Endodermal cell (in vitro differentiated cells): ENCODE data around the gene LHX3. TPM values are rescaled to one million over a fixed set of nuclear protein-coding genes. Genes with fewer than 3 reads are reported as not detected.

Experiments
- DNase-seq: peaks from one replicate; pipeline ENCODE4 v3.0.0-alpha.2; 2017
- H3K27ac ChIP-seq: 2 replicates; pipeline ENCODE4 v1.5.1; 2013; ENCODE audit warnings: mild to moderate bottlenecking, low read depth, low read length, moderate library complexity
- H3K27me3 ChIP-seq: 2 replicates; pipeline ENCODE4 v1.6.1; 2013; ENCODE audit warnings: mild to moderate bottlenecking, low read length, moderate library complexity; ENCODE audit not compliant: insufficient read depth, control insufficient read depth, poor library complexity, severe bottlenecking
- H3K36me3 ChIP-seq: 2 replicates; pipeline ENCODE4 v1.7.0; 2013; ENCODE audit warnings: mild to moderate bottlenecking, low read length, moderate library complexity; ENCODE audit not compliant: control insufficient read depth, insufficient read depth
- H3K4me1 ChIP-seq: one replicate; pipeline ENCODE4 v1.7.0; 2013; ENCODE audit warnings: low read length; ENCODE audit not compliant: control insufficient read depth, insufficient read depth
- H3K4me3 ChIP-seq: 2 replicates; pipeline ENCODE4 v1.5.1; 2013; ENCODE audit warnings: mild to moderate bottlenecking, low read length, moderate library complexity
- H3K9ac ChIP-seq: 2 replicates; pipeline ENCODE4 v1.6.1; 2013; ENCODE audit warnings: mild to moderate bottlenecking, low read length, moderate library complexity; ENCODE audit not compliant: poor library complexity, severe bottlenecking; ENCODE audit errors: extremely low read depth
- H3K9me3 ChIP-seq: 2 replicates; pipeline ENCODE4 v1.6.1; 2013; ENCODE audit warnings: mild to moderate bottlenecking, low read length, moderate library complexity; ENCODE audit not compliant: control insufficient read depth
- H3K27ac Mint-ChIP-seq: 2 replicates; pipeline ENCODE4 v1.8.0; 2020; ENCODE audit warnings: mixed read lengths
- H3K27me3 Mint-ChIP-seq: 2 replicates; pipeline ENCODE4 v1.8.0; 2021; ENCODE audit warnings: mild to moderate bottlenecking, mixed read lengths; ENCODE audit not compliant: insufficient read depth
- H3K36me3 Mint-ChIP-seq: 2 replicates; pipeline ENCODE4 v1.8.0; 2020; ENCODE audit warnings: low read depth, mixed read lengths
- H3K4me1 Mint-ChIP-seq: 2 replicates; pipeline ENCODE4 v1.8.0; 2020; ENCODE audit warnings: mixed read lengths
- H3K4me3 Mint-ChIP-seq: 2 replicates; pipeline ENCODE4 v1.8.0; 2020; ENCODE audit warnings: mild to moderate bottlenecking, moderate library complexity, mixed read lengths
- H3K9me3 Mint-ChIP-seq: 2 replicates; pipeline ENCODE4 v1.8.0; 2020; ENCODE audit warnings: mild to moderate bottlenecking, mixed read lengths
- CTCF ChIP-seq: fragments of 200-600 bp; sonication (generic); conservative IDR thresholded peaks from 2 replicates; pipeline ENCODE4 v1.5.0; 2021; ENCODE audit warnings: antibody characterized with exemption, mild to moderate bottlenecking
- WGBS, 2 experiments: methylation state at CpG; one replicate each; pipeline versions ENCODE4 v1.1.5 to v1.1.7; 2013; ENCODE audit warnings: missing lambda C conversion rate in 2 of 2, mixed read lengths in 1 of 2; ENCODE audit not compliant: insufficient coverage in 1 of 2, insufficient read length in 1 of 2; 5-methylcytosine and 5-hydroxymethylcytosine counted together
- total RNA-seq, 2 donors: library from RNA; stranded (reverse); fragmentation: NEBNext Ultra II Directional in 1 of 2; extraction: Animal tissue kit (Norgen Biotek cat#: 25700) in 1 of 2; gene quantifications; 2 replicates in 1 of 2; 3 replicates in 1 of 2; pipeline ENCODE4 v1.2.1, GENCODE V29; 2021

LHX3 gene
- total RNA-seq, 2 donors from 2014 or later: not detected

- H3K9me3 ChIP-seq: no peaks in the 10 kb centered on the region
- DNase-seq: no peak
- H3K27me3 Mint-ChIP-seq: peaks cover 63% of the 10 kb centered on the region
- no peak for TF ChIP-seq CTCF
- H3K9ac ChIP-seq: no peak overlapping the region
- H3K27me3 ChIP-seq: peaks cover 69% of the 10 kb centered on the region
- no peak overlapping the region for H3K4me3 ChIP-seq
- no peaks in the 10 kb centered on the region for H3K36me3 ChIP-seq
- H3K9me3 Mint-ChIP-seq: no peaks in the 10 kb centered on the region
- H3K4me1 ChIP-seq: no peaks in the 10 kb centered on the region
- H3K27ac ChIP-seq: no peak overlapping the region
- WGBS, 2 experiments: 42 to 53% methylated on average over 2 to 9 of the region's 9 CpGs
- H3K4me1 Mint-ChIP-seq: no peaks in the 10 kb centered on the region
- H3K27ac Mint-ChIP-seq: no peak overlapping the region
- H3K36me3 Mint-ChIP-seq: no peaks in the 10 kb centered on the region
- no peak overlapping the region for H3K4me3 Mint-ChIP-seq
These were observed 13.0 kb downstream of the LHX3 start for GRCh38 chr9:136191960-136192286.

DNA sequence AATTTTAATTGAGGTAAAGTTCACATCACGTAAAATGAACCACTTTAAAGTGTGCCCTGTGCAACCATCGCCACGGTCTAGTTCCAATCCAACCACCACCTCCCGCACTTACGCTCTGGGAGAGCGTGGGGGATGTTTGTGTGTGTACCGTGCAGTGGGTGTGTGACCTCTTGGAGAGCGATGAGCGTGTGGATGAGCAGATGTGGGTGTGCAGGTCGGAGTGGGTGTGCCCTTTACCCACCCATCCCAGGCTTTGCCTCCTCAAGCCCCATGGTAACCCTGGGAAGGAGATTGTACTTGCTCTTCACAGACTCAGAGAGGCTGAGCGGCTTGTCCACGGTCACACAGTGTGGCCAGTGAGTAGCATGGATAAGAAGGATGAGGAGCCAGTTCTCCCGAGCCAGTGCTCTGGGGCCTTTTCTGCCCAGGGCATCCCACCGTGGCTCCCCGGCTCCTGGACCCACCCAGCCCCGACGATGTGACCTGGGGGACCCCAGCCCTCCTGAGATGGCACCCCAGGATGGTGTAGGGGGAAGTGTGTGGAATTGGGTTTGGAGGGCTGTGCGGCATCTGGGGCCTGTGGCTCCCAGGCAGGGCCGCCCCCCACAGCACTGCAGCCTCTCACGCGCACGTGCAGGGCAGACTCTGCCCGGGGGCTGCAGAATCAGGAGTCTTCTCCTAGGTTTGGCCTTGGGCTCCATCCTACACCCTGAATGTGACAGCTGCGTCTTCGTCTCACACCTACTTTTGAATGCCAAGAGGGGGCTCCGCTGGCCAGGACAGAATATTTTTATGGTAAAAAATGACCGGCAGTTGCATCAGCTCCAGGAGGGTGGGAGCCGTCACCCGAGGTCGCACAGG lies 13.6 kb downstream of the LHX3 start:
- H3K4me1 ChIP-seq: no peaks in the 10 kb centered on the region
- H3K4me3 ChIP-seq: no peak overlapping the region
- Mint-ChIP-seq H3K36me3 (no peaks in the 10 kb centered on the region), H3K4me1 (no peaks in the 10 kb centered on the region), H3K4me3 (no peak overlapping the region), H3K27ac (no peak overlapping the region), H3K9me3 (no peaks in the 10 kb centered on the region), H3K27me3 (peaks cover 57% of the 10 kb centered on the region)
- no peak for DNase-seq
- no peak for TF ChIP-seq CTCF
- no peaks in the 10 kb centered on the region for H3K9me3 ChIP-seq
- no peaks in the 10 kb centered on the region for H3K36me3 ChIP-seq
- WGBS, 2 experiments: 79 to 80% methylated on average over 22 to 30 of the region's 30 CpGs
- H3K9ac ChIP-seq: no peak overlapping the region
- peaks cover 63% of the 10 kb centered on the region for H3K27me3 ChIP-seq
- H3K27ac ChIP-seq: no peak overlapping the region

DNA sequence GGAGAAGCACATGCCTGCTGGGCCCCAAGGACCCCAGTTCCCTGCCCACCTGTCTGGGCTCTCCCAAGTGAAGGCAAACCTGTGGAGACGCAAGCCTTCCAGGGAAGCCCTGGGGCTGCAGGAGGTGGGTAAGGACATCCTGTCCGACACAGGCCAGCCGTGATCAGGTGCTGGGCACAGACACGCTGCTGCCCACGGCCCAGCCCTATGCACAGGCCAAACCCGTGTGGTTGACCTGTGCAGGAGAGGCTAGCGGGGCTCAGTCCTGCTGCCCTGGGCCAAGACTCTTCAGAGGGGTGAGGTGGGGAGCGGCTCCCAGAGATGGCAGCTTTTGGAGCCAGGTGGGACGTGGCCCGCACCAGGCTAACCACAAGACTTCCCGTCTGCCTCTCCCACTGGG lies 14.3 kb downstream of the LHX3 start:
- Histone ChIP-seq H3K27me3 (peaks cover 56% of the 10 kb centered on the region), H3K4me3 (no peak overlapping the region), H3K9ac (no peak overlapping the region), H3K36me3 (no peaks in the 10 kb centered on the region), H3K9me3 (no peaks in the 10 kb centered on the region), H3K27ac (no peak overlapping the region), H3K4me1 (no peaks in the 10 kb centered on the region)
- Mint-ChIP-seq H3K36me3 (no peaks in the 10 kb centered on the region), H3K27ac (no peak overlapping the region), H3K9me3 (no peaks in the 10 kb centered on the region), H3K4me1 (no peaks in the 10 kb centered on the region), H3K4me3 (no peak overlapping the region), H3K27me3 (peaks cover 50% of the 10 kb centered on the region)
- 90 to 95% methylated on average over 5 to 11 of the region's 11 CpGs for WGBS, 2 experiments
- no peak for DNase-seq
- no peak for TF ChIP-seq CTCF
